H9 (cell line): ENCODE results near the gene SORCS2. TPM values are rescaled to one million over a fixed set of nuclear protein-coding genes. Genes with fewer than 3 reads are reported as not detected.

Experiments
- DNase-seq: peaks from one replicate; pipeline ENCODE4 v3.0.0-alpha.2; 2017
- H2AFZ ChIP-seq: one replicate; pipeline ENCODE4 v1.6.1; 2013; ENCODE audit warnings: mild to moderate bottlenecking, low read length, control low read depth, moderate library complexity
- H2AK5ac ChIP-seq: 2 replicates; pipeline ENCODE4 v1.6.1; 2013; ENCODE audit warnings: low read length, control low read depth, mixed read lengths; ENCODE audit not compliant: insufficient read length
- H2BK120ac ChIP-seq: one replicate; pipeline ENCODE4 v1.6.1; 2013; ENCODE audit warnings: low read depth, mild to moderate bottlenecking, low read length, control low read depth, inconsistent platforms; ENCODE audit not compliant: poor library complexity, severe bottlenecking
- H2BK12ac ChIP-seq: 2 replicates; pipeline ENCODE4 v1.6.1; 2013; ENCODE audit warnings: low read length, control low read depth, mixed read lengths, low read depth; ENCODE audit not compliant: insufficient read length
- H2BK15ac ChIP-seq: 2 replicates; pipeline ENCODE4 v1.6.1; 2013; ENCODE audit warnings: low read depth, low read length, control low read depth
- H2BK20ac ChIP-seq: one replicate; pipeline ENCODE4 v1.6.1; 2013; ENCODE audit warnings: low read depth, mild to moderate bottlenecking, low read length, control low read depth, inconsistent platforms; ENCODE audit not compliant: poor library complexity, severe bottlenecking
- H2BK5ac ChIP-seq: 2 replicates; pipeline ENCODE4 v1.6.1; 2013; ENCODE audit warnings: low read length, control low read depth, mixed read lengths; ENCODE audit not compliant: insufficient read length
- H3K14ac ChIP-seq: 2 replicates; pipeline ENCODE4 v1.6.1; 2013; ENCODE audit warnings: low read length, control low read depth; ENCODE audit not compliant: insufficient read depth
- H3K18ac ChIP-seq: 2 replicates; pipeline ENCODE4 v1.6.1; 2013; ENCODE audit warnings: low read depth, mild to moderate bottlenecking, mixed read lengths, low read length, control low read depth; ENCODE audit not compliant: insufficient read length
- H3K23ac ChIP-seq: 2 replicates; pipeline ENCODE4 v1.6.1; 2013; ENCODE audit warnings: low read length, control low read depth, mixed read lengths, low read depth; ENCODE audit not compliant: insufficient read length
- H3K23me2 ChIP-seq: 2 replicates; pipeline ENCODE4 v1.6.1; 2013; ENCODE audit warnings: low read depth, mild to moderate bottlenecking, mixed read lengths, low read length, control low read depth; ENCODE audit not compliant: insufficient read length, poor library complexity, severe bottlenecking
- H3K27ac ChIP-seq: 2 replicates; pipeline ENCODE4 v1.5.1; 2013; ENCODE audit warnings: low read length, control low read depth, mixed read lengths, low read depth; ENCODE audit not compliant: insufficient read length
- H3K27me3 ChIP-seq: 2 replicates; pipeline ENCODE4 v1.6.1; 2013; ENCODE audit warnings: low read length, control low read depth, inconsistent platforms; ENCODE audit not compliant: insufficient read depth
- H3K4ac ChIP-seq: 2 replicates; pipeline ENCODE4 v1.6.1; 2013; ENCODE audit warnings: low read depth, mild to moderate bottlenecking, control low read depth, inconsistent platforms, low read length, moderate library complexity
- H3K4me1 ChIP-seq: 2 replicates; pipeline ENCODE4 v1.6.1; 2013; ENCODE audit warnings: low read length, control low read depth, inconsistent platforms; ENCODE audit not compliant: insufficient read depth
- H3K4me2 ChIP-seq: 2 replicates; pipeline ENCODE4 v1.6.1; 2013; ENCODE audit warnings: low read length, control low read depth, mixed read lengths; ENCODE audit not compliant: insufficient read length, insufficient read depth
- H3K56ac ChIP-seq: 2 replicates; pipeline ENCODE4 v1.6.1; 2013; ENCODE audit warnings: low read depth, mild to moderate bottlenecking, mixed read lengths, low read length, control low read depth; ENCODE audit not compliant: insufficient read length
- H3K79me1 ChIP-seq: 2 replicates; pipeline ENCODE4 v1.6.1; 2013; ENCODE audit warnings: low read depth, mild to moderate bottlenecking, moderate library complexity, low read length, control low read depth, inconsistent platforms; ENCODE audit not compliant: insufficient read depth, poor library complexity, severe bottlenecking
- H3K79me2 ChIP-seq: 2 replicates; pipeline ENCODE4 v1.6.1; 2013; ENCODE audit warnings: low read length, control low read depth, inconsistent platforms; ENCODE audit not compliant: insufficient read depth
- H3K9ac ChIP-seq: 2 replicates; pipeline ENCODE4 v1.6.1; 2013; ENCODE audit warnings: low read length, control low read depth, mixed read lengths; ENCODE audit not compliant: insufficient read length; ENCODE audit errors: extremely low read depth
- H3K9me3 ChIP-seq: one replicate; pipeline ENCODE4 v1.6.1; 2013; ENCODE audit warnings: low read depth, low read length, inconsistent platforms; ENCODE audit not compliant: control insufficient read depth
- H3T11ph ChIP-seq: one replicate; pipeline ENCODE4 v1.6.1; 2013; ENCODE audit warnings: mild to moderate bottlenecking, low read length, control low read depth, inconsistent platforms
- H4K20me1 ChIP-seq: one replicate; pipeline ENCODE4 v1.6.1; 2013; ENCODE audit not compliant: control insufficient read depth, insufficient read length, insufficient read depth
- H4K5ac ChIP-seq: 2 replicates; pipeline ENCODE4 v1.6.1; 2013; ENCODE audit warnings: low read depth, mild to moderate bottlenecking, mixed read lengths, low read length, control low read depth; ENCODE audit not compliant: insufficient read length
- H4K8ac ChIP-seq: replicated peaks from 2 replicates; pipeline ENCODE4 v1.6.1; 2013; ENCODE audit warnings: low read length, control low read depth, mixed read lengths, low read depth; ENCODE audit not compliant: insufficient read length
- H4K91ac ChIP-seq: 2 replicates; pipeline ENCODE4 v1.6.1; 2013; ENCODE audit warnings: low read depth, mild to moderate bottlenecking, moderate library complexity, mixed read lengths, low read length, control low read depth; ENCODE audit not compliant: insufficient read length
- H3K27ac Mint-ChIP-seq, 3 experiments: 2 replicates in 2 of 3; 3 replicates in 1 of 3; pipeline ENCODE4 v1.8.0; 2020 to 2021; ENCODE audit warnings: mixed read lengths in 3 of 3, mild to moderate bottlenecking in 1 of 3, moderate library complexity in 1 of 3
- H3K27me3 Mint-ChIP-seq: 2 replicates; pipeline ENCODE4 v1.8.0; 2021; ENCODE audit warnings: low read depth, mild to moderate bottlenecking, moderate library complexity, mixed read lengths
- H3K36me3 Mint-ChIP-seq, 3 experiments: 2 replicates in 2 of 3; 3 replicates in 1 of 3; pipeline ENCODE4 v1.8.0; 2020 to 2021; ENCODE audit warnings: low read depth in 3 of 3, mixed read lengths in 3 of 3; ENCODE audit not compliant: insufficient read depth in 1 of 3
- H3K4me1 Mint-ChIP-seq, 2 experiments: 2 replicates each; pipeline ENCODE4 v1.8.0; 2020; ENCODE audit warnings: mixed read lengths in 2 of 2
- H3K4me3 Mint-ChIP-seq, 2 experiments: 2 replicates in 1 of 2; 3 replicates in 1 of 2; pipeline ENCODE4 v1.8.0; 2020 to 2021; ENCODE audit warnings: mild to moderate bottlenecking in 2 of 2, mixed read lengths in 2 of 2, moderate library complexity in 1 of 2
- H3K9me3 Mint-ChIP-seq, 2 experiments: 2 replicates in 1 of 2; 3 replicates in 1 of 2; pipeline ENCODE4 v1.8.0; 2020; ENCODE audit warnings: mild to moderate bottlenecking in 2 of 2, mixed read lengths in 2 of 2, moderate library complexity in 1 of 2
- WGBS: extraction: QIAGEN DNeasy Blood & Tissue Kit; methylation state at CpG from one replicate; pipeline ENCODE4 v1.1.7; 2013; ENCODE audit warnings: missing lambda C conversion rate, low lambda C conversion rate, mixed read lengths; ENCODE audit not compliant: insufficient read length; ENCODE audit errors: extremely low coverage; 5-methylcytosine and 5-hydroxymethylcytosine counted together
- total RNA-seq: library from RNA; stranded (reverse); gene quantifications from 2 replicates; pipeline ENCODE4 v1.2.1, GENCODE V29; 2021
- TF ChIP-seq, protein P1 (sequence below): fragments of 200-600 bp; sonication (generic); conservative IDR thresholded peaks from 3 replicates; pipeline ENCODE4 v1.8.0; 2021; ENCODE audit warnings: antibody characterized with exemption, mild to moderate bottlenecking

Gene SORCS2
- total RNA-seq, 1 experiment from 2014 or later: 0.57 TPM

DNA sequence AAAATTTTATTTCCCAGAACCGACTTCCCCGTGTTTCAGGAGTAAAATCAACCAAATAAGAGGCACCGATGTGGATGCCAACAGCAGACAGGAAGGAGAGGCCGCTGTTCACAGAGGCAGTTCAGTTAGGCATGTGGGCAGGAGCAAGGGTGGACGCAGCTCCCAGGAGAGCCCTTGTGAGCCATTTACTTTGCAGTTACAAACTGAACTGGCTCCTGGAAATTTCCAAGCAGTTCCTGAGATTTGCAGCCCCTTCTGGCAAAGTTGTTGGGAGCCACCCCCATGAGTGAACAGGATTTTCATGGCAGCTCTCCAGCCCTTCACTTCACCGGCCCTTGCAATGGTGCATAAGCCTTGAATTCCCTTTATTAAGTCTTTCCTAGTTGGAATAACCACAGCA, 558.2 kb downstream of the SORCS2 start:
- no peak overlapping the region for H2BK5ac ChIP-seq
- no peaks in the 10 kb centered on the region for H4K20me1 ChIP-seq
- H3K23ac ChIP-seq: no peak overlapping the region
- H3K27me3 ChIP-seq: no peaks in the 10 kb centered on the region
- no peaks in the 10 kb centered on the region for H3K9me3 ChIP-seq
- H3K9ac ChIP-seq: no peak overlapping the region
- no peak overlapping the region for H3K4me2 ChIP-seq
- H2BK120ac ChIP-seq: no peak overlapping the region
- H3K79me1 ChIP-seq: no peaks in the 10 kb centered on the region
- Mint-ChIP-seq H3K36me3 (no peaks in the 10 kb centered on the region), H3K4me1 (no peaks in the 10 kb centered on the region), H3K27me3 (peaks cover 50% of the 10 kb centered on the region), H3K9me3 (no peaks in the 10 kb centered on the region; a peak in 2 of 5 replicates), H3K27ac (no peak overlapping the region), H3K4me3 (no peak overlapping the region)
- H4K8ac ChIP-seq: no peak overlapping the region
- H3K18ac ChIP-seq: no peak overlapping the region
- no peak overlapping the region for H3T11ph ChIP-seq
- no peak overlapping the region for H3K14ac ChIP-seq
- H3K4ac ChIP-seq: no peak overlapping the region
- no peak overlapping the region for H4K91ac ChIP-seq
- H2BK15ac ChIP-seq: no peak overlapping the region
- no peaks in the 10 kb centered on the region for H3K4me1 ChIP-seq
- no peak for DNase-seq
- no CpG with 5 or more reads among the region's 6 CpGs for WGBS
- TF ChIP-seq, protein P1, sequence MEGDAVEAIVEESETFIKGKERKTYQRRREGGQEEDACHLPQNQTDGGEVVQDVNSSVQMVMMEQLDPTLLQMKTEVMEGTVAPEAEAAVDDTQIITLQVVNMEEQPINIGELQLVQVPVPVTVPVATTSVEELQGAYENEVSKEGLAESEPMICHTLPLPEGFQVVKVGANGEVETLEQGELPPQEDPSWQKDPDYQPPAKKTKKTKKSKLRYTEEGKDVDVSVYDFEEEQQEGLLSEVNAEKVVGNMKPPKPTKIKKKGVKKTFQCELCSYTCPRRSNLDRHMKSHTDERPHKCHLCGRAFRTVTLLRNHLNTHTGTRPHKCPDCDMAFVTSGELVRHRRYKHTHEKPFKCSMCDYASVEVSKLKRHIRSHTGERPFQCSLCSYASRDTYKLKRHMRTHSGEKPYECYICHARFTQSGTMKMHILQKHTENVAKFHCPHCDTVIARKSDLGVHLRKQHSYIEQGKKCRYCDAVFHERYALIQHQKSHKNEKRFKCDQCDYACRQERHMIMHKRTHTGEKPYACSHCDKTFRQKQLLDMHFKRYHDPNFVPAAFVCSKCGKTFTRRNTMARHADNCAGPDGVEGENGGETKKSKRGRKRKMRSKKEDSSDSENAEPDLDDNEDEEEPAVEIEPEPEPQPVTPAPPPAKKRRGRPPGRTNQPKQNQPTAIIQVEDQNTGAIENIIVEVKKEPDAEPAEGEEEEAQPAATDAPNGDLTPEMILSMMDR: no peak
- H2BK12ac ChIP-seq: no peak overlapping the region
- no peaks in the 10 kb centered on the region for H3K79me2 ChIP-seq
- H2AK5ac ChIP-seq: no peak overlapping the region
- H2AFZ ChIP-seq: no peak overlapping the region
- no peak overlapping the region for H3K27ac ChIP-seq
- H3K56ac ChIP-seq: no peak overlapping the region
- H3K23me2 ChIP-seq: no peaks in the 10 kb centered on the region
- H2BK20ac ChIP-seq: no peak overlapping the region
- H4K5ac ChIP-seq: no peak overlapping the region
